HCT116 (cell line): ENCODE data around the gene INPP5E. TPM values are rescaled to one million over a fixed set of nuclear protein-coding genes. Genes with fewer than 3 reads are reported as not detected.

ENCODE experiments used
- ATAC-seq: fragments of 200-7000 bp; cut with Tn5 transposase; 2 replicates; pipeline ENCODE4 v1.9.1; 2020; ENCODE audit warnings: mild to moderate bottlenecking, moderate library complexity
- BruUV-seq: library from RNA; stranded (reverse); fragments of 400-500 nt; replicated peaks from 2 replicates; lab custom pipeline; 2021; lab: Mats Ljungman, UMichigan
- CTCF ChIA-PET: fragments of 300-600 bp; sonication (Branson Sonifier 250); formaldehyde crosslinking; loops from one replicate; lab custom pipeline; 2021; ENCODE audit warnings: antibody characterized with exemption; lab: Charles Lee
- POLR2A ChIA-PET: fragments of 300-600, 350-600 bp; sonication (Branson Sonifier 250); formaldehyde crosslinking; loops from one replicate; lab custom pipeline; 2021; ENCODE audit warnings: antibody characterized with exemption; lab: Charles Lee
- RAD21 ChIA-PET, 2 experiments: fragments of 300-600 bp; sonication (Branson Sonifier 250); formaldehyde crosslinking; loops; one replicate each; lab custom pipeline; 2023; ENCODE audit warnings: low total read pairs in 2 of 2; ENCODE audit not compliant: uncharacterized antibody in 2 of 2, unreplicated experiment in 2 of 2, low non-redundant PET in 1 of 2; lab: Charles Lee
- DNase-seq: peaks from one replicate; pipeline ENCODE4 v3.0.0-alpha.2; 2010; ENCODE audit warnings: low read depth, low spot score
- H2AFZ ChIP-seq: fragments of 200-600 bp; shearing (Covaris generic), sonication (generic); 2 replicates; pipeline ENCODE4 v1.6.1; 2017; ENCODE audit warnings: low read depth, mixed run types, mixed read lengths, antibody characterized with exemption, low read length; ENCODE audit not compliant: poor library complexity, severe bottlenecking
- H3K27ac ChIP-seq: 2 replicates; pipeline ENCODE4 v1.5.1; 2012; ENCODE audit warnings: low read depth, low read length
- H3K27me3 ChIP-seq: fragments of 200-600 bp; sonication (generic); 2 replicates; pipeline ENCODE4 v1.6.1; 2016; ENCODE audit warnings: mixed run types, low read length, mixed read lengths; ENCODE audit not compliant: insufficient read depth
- H3K36me3 ChIP-seq, 2 experiments: fragments of 200-500 bp in 1 of 2; fragments of 200-600 bp in 1 of 2; sonication (Bioruptor generic) in 1 of 2; sonication (generic) in 1 of 2; 2 replicates each; pipeline versions ENCODE4 v1.5.1 to v1.6.1; 2014 to 2016; ENCODE audit warnings: low read length in 2 of 2, inconsistent platforms in 1 of 2, mixed read lengths in 1 of 2, mixed run types in 1 of 2; ENCODE audit not compliant: insufficient read depth in 2 of 2, control insufficient read depth in 1 of 2
- H3K4me1 ChIP-seq, 2 experiments: fragments of 200-600 bp in 1 of 2; sonication (generic) in 1 of 2; 2 replicates each; pipeline versions ENCODE4 v1.5.1 to v1.6.1; 2012 to 2017; ENCODE audit warnings: low read length in 2 of 2, inconsistent platforms in 1 of 2, mild to moderate bottlenecking in 1 of 2, mixed read lengths in 1 of 2, mixed run types in 1 of 2, moderate library complexity in 1 of 2; ENCODE audit not compliant: insufficient read depth in 2 of 2, control insufficient read depth in 1 of 2
- H3K4me2 ChIP-seq: fragments of 200-600 bp; sonication (generic); 2 replicates; pipeline ENCODE4 v1.6.1; 2017; ENCODE audit warnings: mixed run types, low read length, mixed read lengths
- H3K4me3 ChIP-seq, 2 experiments: fragments of 200-600 bp in 1 of 2; sonication (generic) in 1 of 2; replicated peaks in 1 of 2; 2 replicates each; pipeline ENCODE4 v1.5.1; 2011 to 2016; ENCODE audit warnings: low read length in 2 of 2, control low read depth in 1 of 2, low read depth in 1 of 2, mild to moderate bottlenecking in 1 of 2, mixed read lengths in 1 of 2, mixed run types in 1 of 2
- H3K79me2 ChIP-seq: fragments of 200-600 bp; sonication (generic); 2 replicates; pipeline ENCODE4 v1.6.1; 2017; ENCODE audit warnings: mild to moderate bottlenecking, mixed run types, low read length, moderate library complexity, mixed read lengths; ENCODE audit not compliant: insufficient read depth
- H3K9ac ChIP-seq: fragments of 200-600 bp; sonication (generic); 2 replicates; pipeline ENCODE4 v1.6.1; 2016; ENCODE audit warnings: low read length, mixed read lengths
- H3K9me2 ChIP-seq: fragments of 200-600 bp; sonication (generic), shearing (Covaris generic); 2 replicates; pipeline ENCODE4 v1.6.1; 2017; ENCODE audit warnings: mixed run types, mild to moderate bottlenecking, moderate library complexity; ENCODE audit not compliant: insufficient read depth
- H3K9me3 ChIP-seq, 2 experiments: fragments of 200-500 bp in 1 of 2; fragments of 200-600 bp in 1 of 2; sonication (Bioruptor generic) in 1 of 2; sonication (generic) in 1 of 2; 2 replicates each; pipeline ENCODE4 v1.6.1; 2014 to 2017; ENCODE audit warnings: low read length in 2 of 2, mixed read lengths in 2 of 2, inconsistent platforms in 1 of 2, low read depth in 1 of 2, mild to moderate bottlenecking in 1 of 2, mixed run types in 1 of 2, moderate library complexity in 1 of 2; ENCODE audit not compliant: control insufficient read depth in 1 of 2, insufficient read depth in 1 of 2
- H4K20me1 ChIP-seq: fragments of 200-600 bp; sonication (generic), shearing (Covaris generic); 2 replicates; pipeline ENCODE4 v1.6.1; 2017; ENCODE audit warnings: mixed run types, mild to moderate bottlenecking, moderate library complexity; ENCODE audit not compliant: insufficient read depth
- CTCF ChIP-seq, 3 experiments: fragments of 200-600 bp in 1 of 3; sonication (generic) in 1 of 3; IDR thresholded peaks in 2 of 3; conservative IDR thresholded peaks in 1 of 3; 2 replicates each; pipeline ENCODE4 v1.5.1; 2012 to 2017; ENCODE audit warnings: low read depth in 2 of 3, low read length in 2 of 3, antibody characterized with exemption in 1 of 3, borderline replicate concordance in 1 of 3, control low read depth in 1 of 3, mild to moderate bottlenecking in 1 of 3, mixed read lengths in 1 of 3, mixed run types in 1 of 3, moderate library complexity in 1 of 3; ENCODE audit not compliant: insufficient read depth in 1 of 3
- ELF1 ChIP-seq: IDR thresholded peaks from 2 replicates; pipeline ENCODE4 v1.6.1; 2012; ENCODE audit warnings: low read depth, borderline replicate concordance
- EZH2 ChIP-seq: fragments of 200-600 bp; sonication (generic); IDR thresholded peaks from 2 replicates; pipeline ENCODE4 v1.6.1; 2017; ENCODE audit warnings: antibody characterized with exemption, mixed run types
- FOSL1 ChIP-seq: IDR thresholded peaks from 2 replicates; pipeline ENCODE4 v1.6.1; 2012; ENCODE audit warnings: low read depth
- POLR2A ChIP-seq: IDR thresholded peaks from 2 replicates; pipeline ENCODE4 v1.7.0; 2011; ENCODE audit warnings: borderline replicate concordance; ENCODE audit not compliant: insufficient read depth, insufficient read length; ENCODE audit errors: extremely low read depth
- RAD21 ChIP-seq: IDR thresholded peaks from 2 replicates; pipeline ENCODE4 v1.6.1; 2012; ENCODE audit warnings: low read depth, mild to moderate bottlenecking
- REST ChIP-seq: IDR thresholded peaks from 2 replicates; pipeline ENCODE4 v1.6.1; 2012; ENCODE audit warnings: low read depth
- SIN3A ChIP-seq: IDR thresholded peaks from 2 replicates; pipeline ENCODE4 v1.6.1; 2012; ENCODE audit warnings: low read depth
- SRF ChIP-seq: IDR thresholded peaks from 2 replicates; pipeline ENCODE4 v1.6.1; 2012; ENCODE audit warnings: low read depth
- TCF7L2 ChIP-seq: IDR thresholded peaks from 2 replicates; pipeline ENCODE4 v1.7.0; 2011; ENCODE audit warnings: borderline replicate concordance, inconsistent platforms; ENCODE audit not compliant: insufficient read depth, insufficient read length; ENCODE audit errors: extremely low read depth
- YY1 ChIP-seq: IDR thresholded peaks from 2 replicates; pipeline ENCODE4 v1.6.1; 2011; ENCODE audit warnings: low read length, low read depth, moderate library complexity, mild to moderate bottlenecking; ENCODE audit not compliant: insufficient replicate concordance; ENCODE audit errors: extremely low read depth
- ZNF274 ChIP-seq: fragments of 200-500 bp; sonication (Bioruptor generic); IDR thresholded peaks from 2 replicates; pipeline ENCODE4 v1.6.1; 2014; ENCODE audit warnings: mild to moderate bottlenecking, low read depth, low read length, inconsistent platforms
- intact Hi-C: fragments of 100-400 bp; cut with micrococcal nuclease; formaldehyde crosslinking; loops from 2 replicates; pipeline ENCODE4 v1.10.0; 2022
- total RNA-seq: library from RNA; stranded (reverse); gene quantifications from one replicate; pipeline ENCODE4 v1.2.1, GENCODE V29; 2021; ENCODE audit not compliant: unreplicated experiment
- TF ChIP-seq, protein P1 (sequence below): IDR thresholded peaks from 2 replicates; pipeline ENCODE4 v1.6.1; 2012

INPP5E gene
- total RNA-seq, 1 experiment from 2014 or later, result 23.8 TPM

DNA sequence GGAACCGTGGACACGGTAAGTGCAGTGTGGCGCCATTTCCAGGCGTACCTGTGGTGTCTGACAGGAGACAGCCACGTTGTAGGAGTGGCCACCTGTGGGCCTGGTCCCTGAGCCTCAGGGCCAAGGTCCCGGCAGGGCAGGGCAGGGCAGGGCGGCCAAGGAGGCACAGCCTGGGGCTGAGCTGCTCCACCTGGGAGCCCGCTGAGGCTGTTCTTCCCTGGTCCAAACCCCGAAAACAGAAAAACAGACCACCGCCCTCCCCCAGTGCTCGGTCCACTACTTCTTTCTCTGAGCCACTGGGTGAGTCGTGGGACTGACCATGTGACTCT, 20.6 kb downstream of the INPP5E start:
- intact Hi-C loops, result no loop called here
- no peaks in the 10 kb centered on the region for H3K9me2 ChIP-seq
- no peak overlapping the region for H2AFZ ChIP-seq
- no peaks in the 10 kb centered on the region for H4K20me1 ChIP-seq
- H3K4me1 ChIP-seq, result no peaks in the 10 kb centered on the region
- ATAC-seq, result no peak
- TF ChIP-seq ELF1, result no peak
- TF ChIP-seq, protein P1, sequence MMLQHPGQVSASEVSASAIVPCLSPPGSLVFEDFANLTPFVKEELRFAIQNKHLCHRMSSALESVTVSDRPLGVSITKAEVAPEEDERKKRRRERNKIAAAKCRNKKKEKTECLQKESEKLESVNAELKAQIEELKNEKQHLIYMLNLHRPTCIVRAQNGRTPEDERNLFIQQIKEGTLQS, result no peak
- TF ChIP-seq FOSL1, result no peak
- no peaks in the 10 kb centered on the region for H3K27me3 ChIP-seq
- no peak overlapping the region for H3K27ac ChIP-seq
- BruUV-seq, result no TSS peak
- ChIA-PET CTCF (no interaction called here), RAD21 (no interaction called here), POLR2A (no interaction called here)
- H3K9ac ChIP-seq, result no peak overlapping the region
- H3K4me3 ChIP-seq, result no peak overlapping the region
- H3K79me2 ChIP-seq, result peaks cover 29% of the 10 kb centered on the region
- H3K9me3 ChIP-seq, result no peaks in the 10 kb centered on the region
- no peak for DNase-seq
- H3K4me2 ChIP-seq, result no peak overlapping the region
- peaks cover 53 to 77% of the 10 kb centered on the region in 2 experiments for H3K36me3 ChIP-seq

- Histone ChIP-seq H3K27ac (no peak overlapping the region), H3K9ac (no peak overlapping the region), H3K79me2 (peaks cover 35% of the 10 kb centered on the region), H3K9me3 (no peaks in the 10 kb centered on the region), H3K9me2 (no peaks in the 10 kb centered on the region), H4K20me1 (no peaks in the 10 kb centered on the region), H2AFZ (no peak overlapping the region), H3K27me3 (no peaks in the 10 kb centered on the region), H3K4me2 (no peak overlapping the region), H3K36me3 (peaks cover 56 to 78% of the 10 kb centered on the region in 2 experiments), H3K4me1 (no peaks in the 10 kb centered on the region), H3K4me3 (no peak overlapping the region)
- CTCF ChIA-PET, result no interaction called here
- intact Hi-C loops, result no loop called here
- RAD21 ChIA-PET, result no interaction called here
- DNase-seq, result no peak
- ATAC-seq, result no peak
- BruUV-seq, result no TSS peak
- POLR2A ChIA-PET, result no interaction called here
- TF ChIP-seq RAD21 (no peak), CTCF (IDR thresholded peaks at IDR 0.05 in 2 of 3, conservative IDR thresholded peaks at IDR 0.05 in 1 of 3; ENCODE audit: borderline replicate concordance in 1 of 3, insufficient read depth in 1 of 3, low read depth in 2 of 3, low read length in 2 of 3) (no peak), FOSL1 (no peak), SIN3A (no peak), YY1 (no peak), ZNF274 (no peak), EZH2 (no peak), SRF (no peak), REST (no peak), TCF7L2 (no peak), POLR2A (no peak)
- TF ChIP-seq, protein P1, result no peak
Observed at GRCh38 chr9:136418182-136419091, 21.2 kb downstream of the INPP5E start.
